ENCODE measurements around the gene ZNF674.

DNA sequence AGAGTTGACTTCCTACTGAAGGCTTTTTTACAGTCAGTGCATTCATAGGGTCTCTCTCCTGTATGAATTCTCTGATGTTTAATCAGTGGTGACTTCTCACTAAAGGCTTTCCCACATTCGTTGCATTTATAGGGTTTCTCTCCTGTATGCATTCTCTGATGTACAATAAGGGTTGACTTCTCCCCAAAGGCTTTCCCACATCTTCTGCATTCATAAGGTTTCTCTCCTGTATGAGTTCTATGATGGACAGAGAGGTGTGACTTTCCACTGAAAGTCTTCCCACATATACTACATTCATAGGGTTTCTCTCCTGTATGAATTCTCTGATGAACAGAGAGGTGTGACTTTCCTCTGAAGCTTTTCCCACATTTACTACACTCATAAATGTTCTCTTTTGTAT lies 45.2 kb downstream of the ZNF674 start:
- TF ChIP-seq, protein P1, sequence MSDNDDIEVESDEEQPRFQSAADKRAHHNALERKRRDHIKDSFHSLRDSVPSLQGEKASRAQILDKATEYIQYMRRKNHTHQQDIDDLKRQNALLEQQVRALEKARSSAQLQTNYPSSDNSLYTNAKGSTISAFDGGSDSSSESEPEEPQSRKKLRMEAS (IDR thresholded peaks at IDR 0.05; ENCODE audit: low read depth, low read length) = no peak
- TF ChIP-seq CTCF (IDR thresholded peaks at IDR 0.05 in 2 of 3, conservative IDR thresholded peaks at IDR 0.05 in 1 of 3; ENCODE audit: control insufficient read depth in 2 of 3, extremely low read depth in 1 of 3, insufficient read depth in 1 of 3, low read depth in 3 of 3, low read length in 3 of 3) (no peak), ZNF384 (IDR thresholded peaks at IDR 0.05; ENCODE audit: borderline replicate concordance, low read depth, low read length) (no peak), EGR1 (IDR thresholded peaks at IDR 0.05; ENCODE audit: borderline replicate concordance in 1 of 2, low read depth in 2 of 2, low read length in 2 of 2) (no peak)

All from GM12878 (cell line).